Activated CD4-positive, CD25-positive, alpha-beta regulatory T cell treated with anti-CD3 and anti-CD28 coated beads, Interleukin-2, amount 50 U/mL, for 16 hours (primary cell): ENCODE measurements around the gene PLA1A.
"Not testable (repeated sequence)": the region's sequence is repeated elsewhere in the genome, so short reads cannot be mapped to it uniquely, and the experiment has no call there.

Source experiments
- DNase-seq: peaks from one replicate; pipeline ENCODE4 v3.0.0-alpha.2; 2020; ENCODE audit warnings: low read depth, low spot score

PLA1A gene

GRCh38 chr3:119579366-119580066 lies 18.2 kb upstream of the PLA1A start, which contains the start of gene ADPRH:
ADPRH (plus strand) TSS chr3:119579492; CDS start chr3:119582170, 2,678 bp downstream.
- DNase-seq = peak; percentile 16

- DNase-seq = no peak
Measured at GRCh38 chr3:119580067-119580760, 17.5 kb upstream of the PLA1A start.

GRCh38 chr3:119582178-119582577 lies 15.5 kb upstream of the PLA1A start:
- DNase-seq = no peak

- DNase-seq = no peak
Measured at GRCh38 chr3:119585208-119585607, 12.5 kb upstream of the PLA1A start.

- no peak for DNase-seq
Measured at GRCh38 chr3:119585856-119586570, 11.7 kb upstream of the PLA1A start.

GRCh38 chr3:119586733-119587172 lies 10.9 kb upstream of the PLA1A start:
- no peak for DNase-seq

GRCh38 chr3:119588112-119588511 lies 9.6 kb upstream of the PLA1A start:
- no peak for DNase-seq

GRCh38 chr3:119589102-119589773 lies 8.4 kb upstream of the PLA1A start:
- DNase-seq = no peak

GRCh38 chr3:119590706-119591105 lies 7.0 kb upstream of the PLA1A start:
- no peak for DNase-seq

- no peak for DNase-seq
Measured at GRCh38 chr3:119592861-119593260, 4.8 kb upstream of the PLA1A start.

- DNase-seq = no peak
Measured at GRCh38 chr3:119594066-119594465, 3.6 kb upstream of the PLA1A start.

- DNase-seq = not testable (repeated sequence)
Measured at GRCh38 chr3:119594929-119595328, 2.8 kb upstream of the PLA1A start.

GRCh38 chr3:119595639-119596334 lies 1.9 kb upstream of the PLA1A start:
- no peak for DNase-seq

- DNase-seq = no peak
Measured at GRCh38 chr3:119596398-119596797, 1.3 kb upstream of the PLA1A start.

GRCh38 chr3:119598410-119599098 lies 869 bp downstream of the PLA1A start:
- DNase-seq = no peak

- no peak for DNase-seq
Measured at GRCh38 chr3:119599558-119600174, 2.0 kb downstream of the PLA1A start.

- DNase-seq = no peak
Measured at GRCh38 chr3:119600732-119601131, 3.0 kb downstream of the PLA1A start.

- DNase-seq = no peak
Measured at GRCh38 chr3:119601154-119601553, 3.5 kb downstream of the PLA1A start.

- DNase-seq = no peak
Measured at GRCh38 chr3:119602676-119603075, 5.0 kb downstream of the PLA1A start.

GRCh38 chr3:119604878-119605277 lies 7.2 kb downstream of the PLA1A start:
- no peak for DNase-seq
